Measurements from ENCODE around the gene ASZ1.

Gene ASZ1

GRCh38 chr7:117375380-117375779 lies 51.9 kb downstream of the ASZ1 start:
- no peak overlapping the region for H3K4me3 ChIP-seq (ENCODE audit: low read depth, low read length)
- no peak for TF ChIP-seq CTCF (IDR thresholded peaks at IDR 0.05; ENCODE audit: low read depth, low read length)

GRCh38 chr7:117372073-117372472 lies 55.2 kb downstream of the ASZ1 start:
- no peak for TF ChIP-seq CTCF (IDR thresholded peaks at IDR 0.05; ENCODE audit: low read depth, low read length)
- no peak overlapping the region for H3K4me3 ChIP-seq (ENCODE audit: low read depth, low read length)

- TF ChIP-seq CTCF (IDR thresholded peaks at IDR 0.05; ENCODE audit: low read depth, low read length), result no peak
- no peak overlapping the region for H3K4me3 ChIP-seq (ENCODE audit: low read depth, low read length)
These were observed 62.8 kb downstream of the ASZ1 start for GRCh38 chr7:117364339-117365080.

- no peak overlapping the region for H3K4me3 ChIP-seq (ENCODE audit: low read depth, low read length)
- TF ChIP-seq CTCF (IDR thresholded peaks at IDR 0.05; ENCODE audit: low read depth, low read length), result no peak
These were observed 64.9 kb downstream of the ASZ1 start for GRCh38 chr7:117362294-117362888.

- no peak overlapping the region for H3K4me3 ChIP-seq (ENCODE audit: low read depth, low read length)
- TF ChIP-seq CTCF (IDR thresholded peaks at IDR 0.05; ENCODE audit: low read depth, low read length), result no peak
These were observed 77.3 kb downstream of the ASZ1 start for GRCh38 chr7:117350027-117350426.

GRCh38 chr7:117349570-117349969 lies 77.7 kb downstream of the ASZ1 start:
- H3K4me3 ChIP-seq (ENCODE audit: low read depth, low read length), result no peak overlapping the region
- TF ChIP-seq CTCF (IDR thresholded peaks at IDR 0.05; ENCODE audit: low read depth, low read length), result no peak

GRCh38 chr7:117347962-117348672 lies 79.2 kb downstream of the ASZ1 start:
- no peak for TF ChIP-seq CTCF (IDR thresholded peaks at IDR 0.05; ENCODE audit: low read depth, low read length)
- H3K4me3 ChIP-seq (ENCODE audit: low read depth, low read length), result no peak overlapping the region

Data from WI38 (cell line).